Choroid plexus epithelial cell (primary cell): Measurements from ENCODE around the gene NCOR1.

ENCODE experiments used
- DNase-seq: peaks from one replicate; pipeline ENCODE4 v3.0.0-alpha.2; 2010; ENCODE audit warnings: low read depth
- H3K4me3 ChIP-seq: 2 replicates; pipeline ENCODE4 v1.5.1; 2011; ENCODE audit warnings: low read depth, mild to moderate bottlenecking, control low read depth, low read length, moderate library complexity
- TF ChIP-seq, protein P1 (sequence below): conservative IDR thresholded peaks from 2 replicates; pipeline ENCODE4 v1.5.1; 2011; ENCODE audit warnings: low read depth, mild to moderate bottlenecking, control low read depth, inconsistent platforms, low read length, moderate library complexity

The NCOR1 gene

DNA sequence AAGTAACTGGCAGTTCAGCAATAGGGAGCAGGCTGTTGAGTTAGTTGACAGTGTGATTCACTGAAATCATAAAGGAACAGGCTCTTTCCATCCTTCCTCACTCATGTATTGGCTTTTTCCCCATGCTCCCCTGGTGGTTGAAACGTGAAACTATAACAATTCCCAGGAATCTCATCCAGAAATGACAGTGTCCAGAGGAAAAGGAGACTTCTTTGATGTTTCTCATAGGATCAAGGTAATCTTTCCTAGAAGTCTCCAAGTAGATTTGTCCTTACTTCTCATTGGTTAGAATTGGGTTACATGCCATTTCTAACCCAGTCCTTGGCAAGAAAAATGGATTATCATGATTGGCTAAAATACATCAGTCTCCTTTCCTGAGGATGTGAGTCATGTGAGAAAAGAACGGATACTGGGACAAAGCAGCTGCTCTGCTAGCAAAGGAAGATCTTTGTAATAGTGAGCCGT lies 201.4 kb downstream of the NCOR1 start:
- no peak overlapping the region for H3K4me3 ChIP-seq
- TF ChIP-seq, protein P1, sequence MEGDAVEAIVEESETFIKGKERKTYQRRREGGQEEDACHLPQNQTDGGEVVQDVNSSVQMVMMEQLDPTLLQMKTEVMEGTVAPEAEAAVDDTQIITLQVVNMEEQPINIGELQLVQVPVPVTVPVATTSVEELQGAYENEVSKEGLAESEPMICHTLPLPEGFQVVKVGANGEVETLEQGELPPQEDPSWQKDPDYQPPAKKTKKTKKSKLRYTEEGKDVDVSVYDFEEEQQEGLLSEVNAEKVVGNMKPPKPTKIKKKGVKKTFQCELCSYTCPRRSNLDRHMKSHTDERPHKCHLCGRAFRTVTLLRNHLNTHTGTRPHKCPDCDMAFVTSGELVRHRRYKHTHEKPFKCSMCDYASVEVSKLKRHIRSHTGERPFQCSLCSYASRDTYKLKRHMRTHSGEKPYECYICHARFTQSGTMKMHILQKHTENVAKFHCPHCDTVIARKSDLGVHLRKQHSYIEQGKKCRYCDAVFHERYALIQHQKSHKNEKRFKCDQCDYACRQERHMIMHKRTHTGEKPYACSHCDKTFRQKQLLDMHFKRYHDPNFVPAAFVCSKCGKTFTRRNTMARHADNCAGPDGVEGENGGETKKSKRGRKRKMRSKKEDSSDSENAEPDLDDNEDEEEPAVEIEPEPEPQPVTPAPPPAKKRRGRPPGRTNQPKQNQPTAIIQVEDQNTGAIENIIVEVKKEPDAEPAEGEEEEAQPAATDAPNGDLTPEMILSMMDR: peak; percentile 69
- peak; percentile 81 for DNase-seq

DNA sequence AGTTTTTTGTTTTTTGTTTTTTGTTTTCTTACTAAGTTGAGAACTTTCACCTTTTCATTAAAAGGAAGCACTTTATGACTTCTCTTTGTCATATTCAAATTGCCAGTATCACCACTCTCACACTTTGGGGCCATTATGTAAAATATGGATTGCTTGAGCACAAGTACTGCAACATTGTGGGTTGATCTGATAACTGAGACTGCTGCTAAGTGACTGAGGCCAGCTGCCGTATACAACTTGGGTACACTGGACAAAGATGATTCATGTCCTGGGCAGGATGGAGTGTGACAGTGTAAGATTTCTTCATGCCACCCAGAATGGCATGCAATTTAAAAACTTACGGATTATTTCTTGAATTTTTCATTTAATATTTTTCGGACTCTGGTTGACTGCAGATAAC lies 207.9 kb downstream of the NCOR1 start:
- no peak overlapping the region for H3K4me3 ChIP-seq
- DNase-seq: no peak
- TF ChIP-seq, protein P1: no peak

DNA sequence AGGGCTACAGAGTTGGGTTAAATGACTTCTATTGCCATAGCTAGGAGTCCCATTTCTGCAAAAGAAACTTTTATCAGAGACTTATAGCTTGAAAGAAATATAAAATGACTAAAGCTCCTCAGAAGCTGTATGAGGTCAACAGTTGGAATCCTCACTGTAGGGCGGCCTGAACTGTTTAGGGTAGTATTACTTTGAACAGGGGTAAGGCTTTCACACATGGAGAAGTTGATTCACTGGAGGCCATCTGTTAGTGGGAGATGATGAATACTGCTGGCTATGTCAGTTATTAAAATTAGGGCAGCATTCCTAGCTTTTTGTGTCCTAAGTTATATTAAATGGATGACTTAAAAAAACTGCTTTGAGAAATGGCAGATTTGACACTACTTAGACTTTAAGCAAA lies 209.7 kb downstream of the NCOR1 start:
- TF ChIP-seq, protein P1: no peak
- H3K4me3 ChIP-seq: no peak overlapping the region
- no peak for DNase-seq

DNA sequence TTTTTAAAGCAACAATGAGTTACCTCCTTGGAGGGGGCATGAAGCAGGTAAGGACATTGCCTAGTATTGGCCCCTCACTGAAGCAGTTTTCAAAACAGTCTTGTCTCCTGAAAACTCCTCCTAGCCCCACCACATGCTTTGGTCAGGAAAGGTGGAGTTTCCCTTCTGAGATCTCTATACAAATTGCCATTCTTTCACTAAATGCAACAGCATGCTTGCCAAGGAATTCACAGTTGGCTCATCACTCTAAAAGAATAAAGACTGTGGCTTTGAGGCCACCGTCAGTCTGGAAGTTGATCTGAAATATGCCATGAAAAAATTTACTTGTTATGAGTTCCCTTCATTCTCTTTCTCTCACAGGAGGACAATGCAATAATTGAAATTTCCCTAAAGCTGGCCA lies 211.5 kb downstream of the NCOR1 start:
- TF ChIP-seq, protein P1: no peak
- no peak overlapping the region for H3K4me3 ChIP-seq
- DNase-seq: no peak

DNA sequence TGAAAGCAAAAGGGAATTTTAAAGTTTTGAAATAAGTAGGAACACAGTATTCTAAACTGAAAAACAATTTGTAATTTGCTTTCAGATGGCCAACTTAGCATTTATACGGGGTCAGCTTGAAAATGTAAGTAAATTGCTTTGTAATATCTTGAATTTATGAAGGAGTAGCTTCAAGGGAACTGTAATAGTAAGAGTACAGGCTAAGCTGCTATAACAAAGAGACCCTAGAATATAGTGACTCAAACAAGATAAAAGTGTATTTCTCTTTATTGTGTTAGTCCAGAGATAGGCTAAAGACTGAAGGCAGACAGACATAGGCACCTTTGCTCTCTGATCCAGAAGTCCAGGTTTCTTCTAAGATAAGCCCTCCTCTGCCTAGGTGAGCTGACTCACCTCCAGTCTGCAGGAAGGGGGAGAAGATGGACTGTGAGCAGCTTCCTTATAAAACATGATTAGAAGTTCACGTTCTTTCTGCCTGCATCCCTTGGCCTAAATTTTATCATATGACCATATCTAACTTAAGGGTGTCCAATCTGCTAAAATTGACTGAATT lies 212.6 kb downstream of the NCOR1 start:
- DNase-seq: no peak
- TF ChIP-seq, protein P1: no peak
- no peak overlapping the region for H3K4me3 ChIP-seq

DNA sequence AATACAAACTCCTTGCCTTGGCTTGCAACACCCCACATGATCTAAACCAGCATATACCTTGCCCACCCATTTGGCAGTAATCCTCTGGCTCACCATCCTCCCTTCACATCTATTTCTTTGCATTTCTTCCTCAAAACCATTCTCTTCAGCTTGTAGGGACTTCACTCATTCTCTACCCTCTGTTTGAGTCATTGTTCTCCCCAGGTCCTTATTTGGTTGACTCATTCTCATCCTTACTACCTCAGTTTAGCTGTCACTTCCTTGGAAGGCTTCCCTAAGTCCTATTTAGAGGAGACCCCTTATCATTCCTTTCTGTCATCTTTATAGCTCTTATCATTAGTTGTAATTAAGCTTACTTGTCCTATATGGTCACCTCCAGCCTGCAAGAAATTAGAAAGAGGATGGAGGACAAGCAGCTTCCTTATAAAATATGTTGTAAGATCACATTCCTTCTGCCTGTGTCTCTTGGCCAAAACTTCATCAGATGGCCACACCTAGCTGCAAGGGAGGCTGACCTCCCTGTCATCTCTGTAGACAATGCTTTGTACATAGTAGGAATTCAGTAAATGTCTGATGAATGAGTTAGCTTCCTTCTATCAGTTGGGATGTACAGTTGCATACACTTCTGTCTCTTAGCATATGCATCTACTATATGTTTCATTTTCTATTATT lies 214.0 kb downstream of the NCOR1 start:
- no peak overlapping the region for H3K4me3 ChIP-seq
- TF ChIP-seq, protein P1: no peak
- peak; percentile 25 for DNase-seq
